ENCODE measurements around the gene LYPLA2.
"Not testable (repeated sequence)": the region's sequence is repeated elsewhere in the genome, so short reads cannot be mapped to it uniquely, and the experiment has no call there.

DNA sequence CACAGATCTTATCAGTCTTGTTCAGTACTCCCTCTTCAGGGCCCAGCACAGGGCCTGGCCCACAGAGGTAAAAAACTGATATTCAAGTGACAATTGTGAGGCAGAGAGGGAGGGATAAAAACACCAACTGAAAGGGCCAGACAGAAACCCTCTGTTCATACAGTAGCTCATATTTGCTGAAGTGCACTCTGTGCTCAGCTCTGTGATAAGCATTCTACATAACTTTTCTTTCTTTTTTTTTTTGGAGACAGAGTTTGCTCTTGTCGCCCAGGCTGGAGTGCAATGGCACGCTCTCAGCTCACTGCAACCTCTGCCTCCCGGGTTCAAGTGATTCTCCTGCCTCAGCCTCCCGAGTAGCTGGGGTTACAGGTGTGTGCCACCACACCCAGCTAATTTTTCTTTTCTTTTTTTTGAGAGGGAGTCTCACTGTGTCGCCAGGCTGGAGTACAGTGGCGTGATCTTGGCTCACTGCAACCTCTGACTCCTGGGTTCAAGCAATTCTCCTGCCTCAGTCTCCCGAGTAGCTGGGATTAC is 11.9 kb downstream of the LYPLA2 start:
- TF ChIP-seq POLR2A (IDR thresholded peaks at IDR 0.05; ENCODE audit: low read depth, low read length); TAF1 (IDR thresholded peaks at IDR 0.05; ENCODE audit: low read depth, low read length); POLR2AphosphoS5 (IDR thresholded peaks at IDR 0.05; ENCODE audit: low read depth, low read length); POU2F2 (IDR thresholded peaks at IDR 0.05; ENCODE audit: low read depth, low read length); SPI1 (IDR thresholded peaks at IDR 0.05; ENCODE audit: low read depth, low read length); PAX5 (IDR thresholded peaks at IDR 0.05; ENCODE audit: insufficient read depth, low read length, severe bottlenecking): not testable (repeated sequence)
